Fibroblast of the aortic adventitia (primary cell): ENCODE data around the gene CSNK1A1L. TPM values are rescaled to one million over a fixed set of nuclear protein-coding genes. Genes with fewer than 3 reads are reported as not detected.
"Not testable (repeated sequence)": the region's sequence is repeated elsewhere in the genome, so short reads cannot be mapped to it uniquely, and the experiment has no call there.

Experiments
- DNase-seq: peaks from one replicate; pipeline ENCODE4 v3.0.0-alpha.2; 2010; ENCODE audit warnings: low read depth
- H3K4me3 ChIP-seq: 2 replicates; pipeline ENCODE4 v1.5.1; 2011; ENCODE audit warnings: low read depth, mild to moderate bottlenecking, control low read depth, low read length, moderate library complexity
- CTCF ChIP-seq: IDR thresholded peaks from 2 replicates; pipeline ENCODE4 v1.5.1; 2011; ENCODE audit warnings: mild to moderate bottlenecking, low read length, control low read depth, inconsistent platforms; ENCODE audit not compliant: insufficient read depth
- total RNA-seq: library from RNA; depleted of rRNA; stranded (reverse); fragments of >200 nt; gene quantifications from 2 replicates; pipeline ENCODE4 v1.2.3, GENCODE V29; 2012; ENCODE audit warnings: low replicate concordance

CSNK1A1L gene
- total RNA-seq, 1 donor = not detected

- no peak overlapping the region for H3K4me3 ChIP-seq
- TF ChIP-seq CTCF = no peak
- no peak for DNase-seq
Measured at GRCh38 chr13:37069597-37070103, 35.8 kb downstream of the CSNK1A1L start.

GRCh38 chr13:37068962-37069361 lies 36.5 kb downstream of the CSNK1A1L start:
- H3K4me3 ChIP-seq = no peak overlapping the region
- DNase-seq = peak; percentile 46
- peak; percentile 30 for TF ChIP-seq CTCF

GRCh38 chr13:37067874-37068273 lies 37.6 kb downstream of the CSNK1A1L start:
- no peak overlapping the region for H3K4me3 ChIP-seq
- DNase-seq = no peak
- no peak for TF ChIP-seq CTCF

- no peak for DNase-seq
- no peak overlapping the region for H3K4me3 ChIP-seq
- no peak for TF ChIP-seq CTCF
Measured at GRCh38 chr13:37065890-37066526, 39.5 kb downstream of the CSNK1A1L start.

GRCh38 chr13:37059848-37060192 lies 45.6 kb downstream of the CSNK1A1L start:
- peak overlapping the region; percentile 88 for H3K4me3 ChIP-seq
- no peak for TF ChIP-seq CTCF
- DNase-seq = no peak

GRCh38 chr13:37058910-37059847 lies 46.3 kb downstream of the CSNK1A1L start, which contains the start of gene SUPT20H:
Gene SUPT20H (minus strand): TSS chr13:37059688. CDS start chr13:37051490, 8,198 bp downstream.
- TF ChIP-seq CTCF = no peak
- peak within 1 kb of the TSS; percentile 88 for H3K4me3 ChIP-seq
- peak; percentile 86 for DNase-seq

- DNase-seq, H3K4me3 ChIP-seq: not testable (repeated sequence)
Measured at GRCh38 chr13:37056228-37056627, 49.2 kb downstream of the CSNK1A1L start.
